ENCODE results near the gene WDSUB1.

WDSUB1 gene

GRCh38 chr2:159285929-159286708, at the start of gene WDSUB1:
Gene WDSUB1, minus strand, starts transcription at chr2:159286703. Its CDS starts 3,634 bp downstream, at chr2:159283069.
- DNase-seq = peak; percentile 52

GRCh38 chr2:159326569-159327255, 40.2 kb upstream of the WDSUB1 start:
- DNase-seq = no peak

- no peak for DNase-seq
Observed at GRCh38 chr2:159322419-159322818, 35.9 kb upstream of the WDSUB1 start.

GRCh38 chr2:159317392-159318088, 31.0 kb upstream of the WDSUB1 start:
- DNase-seq = no peak

- no peak for DNase-seq
Observed at GRCh38 chr2:159307942-159308341, 21.4 kb upstream of the WDSUB1 start.

- DNase-seq = no peak
Observed at GRCh38 chr2:159300586-159300985, 14.1 kb upstream of the WDSUB1 start.

GRCh38 chr2:159298967-159299366, 12.5 kb upstream of the WDSUB1 start:
- no peak for DNase-seq

GRCh38 chr2:159297042-159297707, 10.7 kb upstream of the WDSUB1 start:
- no peak for DNase-seq

- DNase-seq = no peak
Observed at GRCh38 chr2:159292157-159292556, 5.7 kb upstream of the WDSUB1 start.

GRCh38 chr2:159290289-159290907, 3.9 kb upstream of the WDSUB1 start:
- peak; percentile 61 for DNase-seq

GRCh38 chr2:159287733-159288132, 1.2 kb upstream of the WDSUB1 start:
- DNase-seq = no peak

GRCh38 chr2:159286709-159287441, 372 bp upstream of the WDSUB1 start:
- peak; percentile 95 for DNase-seq

GRCh38 chr2:159285433-159285832, 1.1 kb downstream of the WDSUB1 start:
- no peak for DNase-seq

- DNase-seq = no peak
Observed at GRCh38 chr2:159283529-159283928, 3.0 kb downstream of the WDSUB1 start.

GRCh38 chr2:159281002-159281401, 5.5 kb downstream of the WDSUB1 start:
- no peak for DNase-seq

GRCh38 chr2:159279700-159280099, 6.8 kb downstream of the WDSUB1 start:
- no peak for DNase-seq

GRCh38 chr2:159275111-159275510, 11.4 kb downstream of the WDSUB1 start:
- DNase-seq = no peak

- DNase-seq = no peak
Observed at GRCh38 chr2:159272156-159272555, 14.3 kb downstream of the WDSUB1 start.

GRCh38 chr2:159270744-159271379, 15.6 kb downstream of the WDSUB1 start:
- DNase-seq = no peak

- no peak for DNase-seq
Observed at GRCh38 chr2:159267921-159268320, 18.6 kb downstream of the WDSUB1 start.

- DNase-seq = no peak
Observed at GRCh38 chr2:159266554-159266953, 19.9 kb downstream of the WDSUB1 start.

Data from DMS79 (cell line).